Measurements from ENCODE around the gene REST. TPM values are rescaled to one million over a fixed set of nuclear protein-coding genes. Genes with fewer than 3 reads are reported as not detected.
"Not testable (repeated sequence)": the region's sequence is repeated elsewhere in the genome, so short reads cannot be mapped to it uniquely, and the experiment has no call there.

REST gene
- total and polyA plus RNA-seq, 2 donors (not counting 3 experiments of a cell fraction or from before 2014, with no cell fraction given) = 7.0 to 45.9 TPM

GRCh38 chr4:56931924-56932323 is 24.2 kb downstream of the REST start:
- Histone ChIP-seq H3K4me3 (replicated peaks in 1 of 3; ENCODE audit: insufficient read depth in 1 of 3, low read depth in 1 of 3, low read length in 3 of 3) (no peak overlapping the region), H3K9me3 (replicated peaks; ENCODE audit: control insufficient read depth, insufficient read depth, low read length) (no peaks in the 10 kb centered on the region), H3K4me1 (ENCODE audit: control insufficient read depth, extremely low read depth, insufficient read depth, low read length) (no peaks in the 10 kb centered on the region), H3K36me3 (ENCODE audit: control insufficient read depth in 2 of 2, extremely low read depth in 1 of 2, insufficient read depth in 2 of 2, low read length in 2 of 2) (peaks cover 14% of the 10 kb centered on the region in 2 experiments), H3K79me2 (ENCODE audit: control insufficient read depth, insufficient read depth, low read length) (peaks cover 10% of the 10 kb centered on the region), H3K9me1 (replicated peaks; ENCODE audit: control insufficient read depth, extremely low read depth, insufficient read depth, low read length) (no peaks in the 10 kb centered on the region), H2AFZ (ENCODE audit: low read depth, low read length) (no peak overlapping the region), H3K27ac (ENCODE audit: insufficient read depth, low read depth, low read length) (no peak overlapping the region), H3K9ac (replicated peaks; ENCODE audit: extremely low read depth, insufficient read depth, low read length) (no peak overlapping the region), H4K20me1 (replicated peaks; ENCODE audit: control insufficient read depth, extremely low read depth, insufficient read depth, low read length) (no peaks in the 10 kb centered on the region), H3K4me2 (ENCODE audit: insufficient read depth, low read length) (no peak overlapping the region), H3K27me3 (ENCODE audit: control insufficient read depth in 2 of 2, insufficient read depth in 2 of 2, low read length in 2 of 2) (no peaks in the 10 kb centered on the region)
- no TSS peak for BruUV-seq (replicated peaks)
- ChIA-PET CTCF (interaction anchor here (1.3 kb wide), 1 partner anchor 9 kb away, joined by 3 read pairs; no protein-coding TSS in a partner anchor), POLR2A (interaction anchor here (1.0 kb wide), 1 partner anchor 24 kb away, joined by 3 read pairs; the partner anchor contains the start of gene REST)
- intact Hi-C loops (cut with micrococcal nuclease) = no loop called here
- DNase-seq (ENCODE audit: low read depth, low spot score) (no peak), FAIRE-seq (no peak)
- TF ChIP-seq MAX (IDR thresholded peaks at IDR 0.05; ENCODE audit: insufficient read depth, insufficient read length) (no peak), MYC (IDR thresholded peaks at IDR 0.05; ENCODE audit: low read depth, low read length) (no peak)
- dilution Hi-C loops (cut with MboI; ENCODE audit: extremely low pct_ligation_motif_present, low sequenced_read_pairs) = no loop called here

- TF ChIP-seq POLR2AphosphoS5 (IDR thresholded peaks at IDR 0.05; ENCODE audit: insufficient read depth, low read depth, low read length) = peak; percentile 43
- TF ChIP-seq MAX (IDR thresholded peaks at IDR 0.05; ENCODE audit: insufficient read depth, insufficient read length) = no peak
- no peak for TF ChIP-seq EZH2 (IDR thresholded peaks at IDR 0.05; ENCODE audit: borderline replicate concordance, low read depth, low read length, severe bottlenecking)
- TF ChIP-seq JUN (IDR thresholded peaks at IDR 0.05; ENCODE audit: borderline replicate concordance, insufficient read depth, insufficient read length, low read depth) = peak; percentile 73
- peak; percentile 88 for TF ChIP-seq FOS (IDR thresholded peaks at IDR 0.05; ENCODE audit: borderline replicate concordance, insufficient read depth, low read length)
- TF ChIP-seq GATA2 (IDR thresholded peaks at IDR 0.05; ENCODE audit: insufficient read depth, insufficient read length, low read depth, low read length) = peak; percentile 85
Observed at GRCh38 chr4:56937262-56937661, 29.6 kb downstream of the REST start.

GRCh38 chr4:56939826-56940225 is 32.1 kb downstream of the REST start:
- intact Hi-C loops (cut with micrococcal nuclease); CTCF ChIA-PET; DNase-seq (ENCODE audit: low read depth, low spot score); H3K36me3 ChIP-seq (ENCODE audit: control insufficient read depth in 2 of 2, extremely low read depth in 1 of 2, insufficient read depth in 2 of 2, low read length in 2 of 2); H3K4me1 ChIP-seq (ENCODE audit: control insufficient read depth, extremely low read depth, insufficient read depth, low read length); H3K4me2 ChIP-seq (ENCODE audit: insufficient read depth, low read length); H3K9ac ChIP-seq (replicated peaks; ENCODE audit: extremely low read depth, insufficient read depth, low read length); dilution Hi-C loops (cut with MboI; ENCODE audit: extremely low pct_ligation_motif_present, low sequenced_read_pairs); H3K4me3 ChIP-seq (replicated peaks in 1 of 3; ENCODE audit: insufficient read depth in 1 of 3, low read depth in 1 of 3, low read length in 3 of 3); FAIRE-seq; H3K79me2 ChIP-seq (ENCODE audit: control insufficient read depth, insufficient read depth, low read length); BruUV-seq (replicated peaks); POLR2A ChIA-PET; H2AFZ ChIP-seq (ENCODE audit: low read depth, low read length); H3K27me3 ChIP-seq (ENCODE audit: control insufficient read depth in 2 of 2, insufficient read depth in 2 of 2, low read length in 2 of 2); H3K9me3 ChIP-seq (replicated peaks; ENCODE audit: control insufficient read depth, insufficient read depth, low read length); H3K9me1 ChIP-seq (replicated peaks; ENCODE audit: control insufficient read depth, extremely low read depth, insufficient read depth, low read length); H4K20me1 ChIP-seq (replicated peaks; ENCODE audit: control insufficient read depth, extremely low read depth, insufficient read depth, low read length); H3K27ac ChIP-seq (ENCODE audit: insufficient read depth, low read depth, low read length): not testable (repeated sequence)

More at GRCh38 chr4:56937262-56937661, 29.6 kb downstream of the REST start:
- DNase-seq (ENCODE audit: low read depth, low spot score) (peak; percentile 82), FAIRE-seq (peak; percentile 97)
- Histone ChIP-seq H3K36me3 (ENCODE audit: control insufficient read depth in 2 of 2, extremely low read depth in 1 of 2, insufficient read depth in 2 of 2, low read length in 2 of 2) (no peaks in the 10 kb centered on the region), H3K27me3 (ENCODE audit: control insufficient read depth in 2 of 2, insufficient read depth in 2 of 2, low read length in 2 of 2) (no peaks in the 10 kb centered on the region), H2AFZ (ENCODE audit: low read depth, low read length) (no peak overlapping the region), H3K27ac (ENCODE audit: insufficient read depth, low read depth, low read length) (peak overlapping the region; percentile 5), H3K79me2 (ENCODE audit: control insufficient read depth, insufficient read depth, low read length) (peaks cover 3% of the 10 kb centered on the region), H3K9me3 (replicated peaks; ENCODE audit: control insufficient read depth, insufficient read depth, low read length) (no peaks in the 10 kb centered on the region), H3K9me1 (replicated peaks; ENCODE audit: control insufficient read depth, extremely low read depth, insufficient read depth, low read length) (no peaks in the 10 kb centered on the region), H3K4me3 (replicated peaks in 1 of 3; ENCODE audit: insufficient read depth in 1 of 3, low read depth in 1 of 3, low read length in 3 of 3) (no peak overlapping the region), H3K4me2 (ENCODE audit: insufficient read depth, low read length) (no peak overlapping the region), H3K9ac (replicated peaks; ENCODE audit: extremely low read depth, insufficient read depth, low read length) (no peak overlapping the region), H3K4me1 (ENCODE audit: control insufficient read depth, extremely low read depth, insufficient read depth, low read length) (peaks cover 10% of the 10 kb centered on the region), H4K20me1 (replicated peaks; ENCODE audit: control insufficient read depth, extremely low read depth, insufficient read depth, low read length) (no peaks in the 10 kb centered on the region)
- CTCF ChIA-PET = no interaction called here
- POLR2A ChIA-PET = no interaction called here
- no TSS peak for BruUV-seq (replicated peaks)
- intact Hi-C loops (cut with micrococcal nuclease) = no loop called here
- dilution Hi-C loops (cut with MboI; ENCODE audit: extremely low pct_ligation_motif_present, low sequenced_read_pairs) = no loop called here

All from endothelial cell of umbilical vein (primary cell).